HCT116 (cell line): ENCODE data around the gene CASP10. TPM values are rescaled to one million over a fixed set of nuclear protein-coding genes. Genes with fewer than 3 reads are reported as not detected.

Experiments
- ATAC-seq: fragments of 200-7000 bp; cut with Tn5 transposase; 2 replicates; pipeline ENCODE4 v1.9.1; 2020; ENCODE audit warnings: mild to moderate bottlenecking, moderate library complexity
- BruUV-seq: library from RNA; stranded (reverse); fragments of 400-500 nt; replicated peaks from 2 replicates; lab custom pipeline; 2021; lab: Mats Ljungman, UMichigan
- CTCF ChIA-PET: fragments of 300-600 bp; sonication (Branson Sonifier 250); formaldehyde crosslinking; loops from one replicate; lab custom pipeline; 2021; ENCODE audit warnings: antibody characterized with exemption; lab: Charles Lee
- POLR2A ChIA-PET: fragments of 300-600, 350-600 bp; sonication (Branson Sonifier 250); formaldehyde crosslinking; loops from one replicate; lab custom pipeline; 2021; ENCODE audit warnings: antibody characterized with exemption; lab: Charles Lee
- RAD21 ChIA-PET, 2 experiments: fragments of 300-600 bp; sonication (Branson Sonifier 250); formaldehyde crosslinking; loops; one replicate each; lab custom pipeline; 2023; ENCODE audit warnings: low total read pairs in 2 of 2; ENCODE audit not compliant: uncharacterized antibody in 2 of 2, unreplicated experiment in 2 of 2, low non-redundant PET in 1 of 2; lab: Charles Lee
- DNase-seq: peaks from one replicate; pipeline ENCODE4 v3.0.0-alpha.2; 2010; ENCODE audit warnings: low read depth, low spot score
- H2AFZ ChIP-seq: fragments of 200-600 bp; shearing (Covaris generic), sonication (generic); 2 replicates; pipeline ENCODE4 v1.6.1; 2017; ENCODE audit warnings: low read depth, mixed run types, mixed read lengths, antibody characterized with exemption, low read length; ENCODE audit not compliant: poor library complexity, severe bottlenecking
- H3K27ac ChIP-seq: 2 replicates; pipeline ENCODE4 v1.5.1; 2012; ENCODE audit warnings: low read depth, low read length
- H3K27me3 ChIP-seq: fragments of 200-600 bp; sonication (generic); 2 replicates; pipeline ENCODE4 v1.6.1; 2016; ENCODE audit warnings: mixed run types, low read length, mixed read lengths; ENCODE audit not compliant: insufficient read depth
- H3K36me3 ChIP-seq, 2 experiments: fragments of 200-500 bp in 1 of 2; fragments of 200-600 bp in 1 of 2; sonication (Bioruptor generic) in 1 of 2; sonication (generic) in 1 of 2; 2 replicates each; pipeline versions ENCODE4 v1.5.1 to v1.6.1; 2014 to 2016; ENCODE audit warnings: low read length in 2 of 2, inconsistent platforms in 1 of 2, mixed read lengths in 1 of 2, mixed run types in 1 of 2; ENCODE audit not compliant: insufficient read depth in 2 of 2, control insufficient read depth in 1 of 2
- H3K4me1 ChIP-seq, 2 experiments: fragments of 200-600 bp in 1 of 2; sonication (generic) in 1 of 2; 2 replicates each; pipeline versions ENCODE4 v1.5.1 to v1.6.1; 2012 to 2017; ENCODE audit warnings: low read length in 2 of 2, inconsistent platforms in 1 of 2, mild to moderate bottlenecking in 1 of 2, mixed read lengths in 1 of 2, mixed run types in 1 of 2, moderate library complexity in 1 of 2; ENCODE audit not compliant: insufficient read depth in 2 of 2, control insufficient read depth in 1 of 2
- H3K4me2 ChIP-seq: fragments of 200-600 bp; sonication (generic); 2 replicates; pipeline ENCODE4 v1.6.1; 2017; ENCODE audit warnings: mixed run types, low read length, mixed read lengths
- H3K4me3 ChIP-seq, 2 experiments: fragments of 200-600 bp in 1 of 2; sonication (generic) in 1 of 2; replicated peaks in 1 of 2; 2 replicates each; pipeline ENCODE4 v1.5.1; 2011 to 2016; ENCODE audit warnings: low read length in 2 of 2, control low read depth in 1 of 2, low read depth in 1 of 2, mild to moderate bottlenecking in 1 of 2, mixed read lengths in 1 of 2, mixed run types in 1 of 2
- H3K79me2 ChIP-seq: fragments of 200-600 bp; sonication (generic); 2 replicates; pipeline ENCODE4 v1.6.1; 2017; ENCODE audit warnings: mild to moderate bottlenecking, mixed run types, low read length, moderate library complexity, mixed read lengths; ENCODE audit not compliant: insufficient read depth
- H3K9ac ChIP-seq: fragments of 200-600 bp; sonication (generic); 2 replicates; pipeline ENCODE4 v1.6.1; 2016; ENCODE audit warnings: low read length, mixed read lengths
- H3K9me2 ChIP-seq: fragments of 200-600 bp; sonication (generic), shearing (Covaris generic); 2 replicates; pipeline ENCODE4 v1.6.1; 2017; ENCODE audit warnings: mixed run types, mild to moderate bottlenecking, moderate library complexity; ENCODE audit not compliant: insufficient read depth
- H3K9me3 ChIP-seq, 2 experiments: fragments of 200-500 bp in 1 of 2; fragments of 200-600 bp in 1 of 2; sonication (Bioruptor generic) in 1 of 2; sonication (generic) in 1 of 2; 2 replicates each; pipeline ENCODE4 v1.6.1; 2014 to 2017; ENCODE audit warnings: low read length in 2 of 2, mixed read lengths in 2 of 2, inconsistent platforms in 1 of 2, low read depth in 1 of 2, mild to moderate bottlenecking in 1 of 2, mixed run types in 1 of 2, moderate library complexity in 1 of 2; ENCODE audit not compliant: control insufficient read depth in 1 of 2, insufficient read depth in 1 of 2
- H4K20me1 ChIP-seq: fragments of 200-600 bp; sonication (generic), shearing (Covaris generic); 2 replicates; pipeline ENCODE4 v1.6.1; 2017; ENCODE audit warnings: mixed run types, mild to moderate bottlenecking, moderate library complexity; ENCODE audit not compliant: insufficient read depth
- ATF3 ChIP-seq: IDR thresholded peaks from 2 replicates; pipeline ENCODE4 v1.6.1; 2012
- CBX3 ChIP-seq: IDR thresholded peaks from 2 replicates; pipeline ENCODE4 v1.6.1; 2012; ENCODE audit warnings: low read depth
- CEBPB ChIP-seq: IDR thresholded peaks from 2 replicates; pipeline ENCODE4 v1.6.1; 2012; ENCODE audit warnings: low read depth
- CTCF ChIP-seq, 3 experiments: fragments of 200-600 bp in 1 of 3; sonication (generic) in 1 of 3; IDR thresholded peaks in 2 of 3; conservative IDR thresholded peaks in 1 of 3; 2 replicates each; pipeline ENCODE4 v1.5.1; 2012 to 2017; ENCODE audit warnings: low read depth in 2 of 3, low read length in 2 of 3, antibody characterized with exemption in 1 of 3, borderline replicate concordance in 1 of 3, control low read depth in 1 of 3, mild to moderate bottlenecking in 1 of 3, mixed read lengths in 1 of 3, mixed run types in 1 of 3, moderate library complexity in 1 of 3; ENCODE audit not compliant: insufficient read depth in 1 of 3
- ELF1 ChIP-seq: IDR thresholded peaks from 2 replicates; pipeline ENCODE4 v1.6.1; 2012; ENCODE audit warnings: low read depth, borderline replicate concordance
- EZH2 ChIP-seq: fragments of 200-600 bp; sonication (generic); IDR thresholded peaks from 2 replicates; pipeline ENCODE4 v1.6.1; 2017; ENCODE audit warnings: antibody characterized with exemption, mixed run types
- JUND ChIP-seq: IDR thresholded peaks from 2 replicates; pipeline ENCODE4 v1.6.1; 2012
- POLR2A ChIP-seq: IDR thresholded peaks from 2 replicates; pipeline ENCODE4 v1.7.0; 2011; ENCODE audit warnings: borderline replicate concordance; ENCODE audit not compliant: insufficient read depth, insufficient read length; ENCODE audit errors: extremely low read depth
- POLR2AphosphoS5 ChIP-seq: IDR thresholded peaks from 2 replicates; pipeline ENCODE4 v1.6.1; 2011; ENCODE audit warnings: mild to moderate bottlenecking, low read depth, low read length, moderate library complexity
- RAD21 ChIP-seq: IDR thresholded peaks from 2 replicates; pipeline ENCODE4 v1.6.1; 2012; ENCODE audit warnings: low read depth, mild to moderate bottlenecking
- REST ChIP-seq: IDR thresholded peaks from 2 replicates; pipeline ENCODE4 v1.6.1; 2012; ENCODE audit warnings: low read depth
- SRF ChIP-seq: IDR thresholded peaks from 2 replicates; pipeline ENCODE4 v1.6.1; 2012; ENCODE audit warnings: low read depth
- YY1 ChIP-seq: IDR thresholded peaks from 2 replicates; pipeline ENCODE4 v1.6.1; 2011; ENCODE audit warnings: low read length, low read depth, moderate library complexity, mild to moderate bottlenecking; ENCODE audit not compliant: insufficient replicate concordance; ENCODE audit errors: extremely low read depth
- ZBTB33 ChIP-seq: IDR thresholded peaks from 2 replicates; pipeline ENCODE4 v1.6.1; 2011; ENCODE audit warnings: mild to moderate bottlenecking, low read length, moderate library complexity; ENCODE audit not compliant: insufficient replicate concordance; ENCODE audit errors: extremely low read depth
- ZFX ChIP-seq: fragments of 450-650 bp; IDR thresholded peaks from 2 replicates; pipeline ENCODE4 v1.6.1; 2017
- intact Hi-C: fragments of 100-400 bp; cut with micrococcal nuclease; formaldehyde crosslinking; loops from 2 replicates; pipeline ENCODE4 v1.10.0; 2022
- total RNA-seq: library from RNA; stranded (reverse); gene quantifications from one replicate; pipeline ENCODE4 v1.2.1, GENCODE V29; 2021; ENCODE audit not compliant: unreplicated experiment

Gene CASP10
- total RNA-seq, 1 experiment from 2014 or later = 2.6 TPM

GRCh38 chr2:201191132-201191875, 8.4 kb downstream of the CASP10 start:
- no TSS peak for BruUV-seq
- no peaks in the 10 kb centered on the region for H3K9me2 ChIP-seq
- no peak overlapping the region for H3K27ac ChIP-seq
- no peaks in the 10 kb centered on the region for H4K20me1 ChIP-seq
- CTCF ChIA-PET = no interaction called here
- H3K36me3 ChIP-seq = no peaks in the 10 kb centered on the region
- no peak overlapping the region for H3K9ac ChIP-seq
- H2AFZ ChIP-seq = no peak overlapping the region
- DNase-seq = no peak
- no peaks in the 10 kb centered on the region for H3K4me1 ChIP-seq
- H3K4me3 ChIP-seq = no peak overlapping the region
- ATAC-seq = no peak
- POLR2A ChIA-PET = no interaction called here
- no peaks in the 10 kb centered on the region for H3K79me2 ChIP-seq
- H3K27me3 ChIP-seq = no peaks in the 10 kb centered on the region
- RAD21 ChIA-PET = no interaction called here
- H3K4me2 ChIP-seq = no peak overlapping the region
- TF ChIP-seq JUND = no peak
- no peak for TF ChIP-seq ZFX
- TF ChIP-seq CTCF (IDR thresholded peaks at IDR 0.05 in 2 of 3, conservative IDR thresholded peaks at IDR 0.05 in 1 of 3; ENCODE audit: borderline replicate concordance in 1 of 3, insufficient read depth in 1 of 3, low read depth in 2 of 3, low read length in 2 of 3) = no peak
- no peak for TF ChIP-seq ATF3
- TF ChIP-seq REST = no peak
- TF ChIP-seq RAD21 = no peak
- TF ChIP-seq CEBPB = no peak
- no peak for TF ChIP-seq EZH2
- TF ChIP-seq YY1 = no peak
- no peak for TF ChIP-seq SRF
- TF ChIP-seq POLR2A = no peak
- TF ChIP-seq ELF1 = no peak
- TF ChIP-seq ZBTB33 = no peak
- no peak for TF ChIP-seq CBX3
- no peak for TF ChIP-seq POLR2AphosphoS5
- intact Hi-C loops = no loop called here
- H3K9me3 ChIP-seq = no peaks in the 10 kb centered on the region
